ENCODE measurements around the gene LMO1. TPM values are rescaled to one million over a fixed set of nuclear protein-coding genes. Genes with fewer than 3 reads are reported as not detected.

Gene LMO1
- total RNA-seq, 1 experiment from 2014 or later = not detected

DNA sequence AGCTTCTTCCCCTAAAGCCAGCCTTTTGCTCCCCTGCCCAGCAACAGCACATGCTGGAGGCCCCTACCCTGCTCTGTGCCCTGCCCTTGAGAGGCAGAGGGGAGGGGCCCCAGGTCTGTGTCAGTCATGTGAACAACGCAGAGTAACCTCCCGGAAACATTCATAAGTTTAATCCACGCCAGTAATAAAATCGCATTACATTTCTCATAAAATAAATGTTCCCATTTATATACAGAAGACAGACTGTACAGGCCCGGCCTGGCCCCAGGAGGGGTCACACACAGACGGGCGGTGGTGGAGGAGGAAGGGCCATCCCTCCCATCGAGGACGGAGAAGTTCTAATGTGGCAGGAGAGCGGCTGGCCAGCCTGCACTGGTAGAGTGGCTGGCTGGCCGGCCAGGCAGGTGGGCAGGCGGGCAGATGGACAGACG is 39.5 kb downstream of the LMO1 start:
- Histone ChIP-seq H3K4me2 (no peak overlapping the region), H3K4me3 (no peak overlapping the region), H3K4me1 (replicated peaks; ENCODE audit: insufficient read depth) (peaks cover 13% of the 10 kb centered on the region; the same call in 1 of the 2 replicates), H3K27ac (no peak overlapping the region), H3K9me3 (ENCODE audit: insufficient read depth, low read depth) (no peaks in the 10 kb centered on the region), H2AFZ (no peak overlapping the region), H3K79me2 (ENCODE audit: low read depth) (no peaks in the 10 kb centered on the region), H4K20me1 (ENCODE audit: insufficient read depth) (no peaks in the 10 kb centered on the region), H3F3A (ENCODE audit: insufficient read depth, low read depth) (peaks cover 5% of the 10 kb centered on the region; the same call in 1 of the 2 replicates), H3K36me3 (ENCODE audit: low read depth) (no peaks in the 10 kb centered on the region), H3K27me3 (ENCODE audit: insufficient read depth, low read depth) (no peaks in the 10 kb centered on the region), H3K9me2 (ENCODE audit: insufficient read depth) (no peaks in the 10 kb centered on the region)
- ChIA-PET CTCF (no interaction called here), POLR2A (ENCODE audit: unreplicated experiment) (no interaction called here)
- no TSS peak for BruUV-seq (replicated peaks)
- DNase-seq = no peak
- TF ChIP-seq, protein P1, sequence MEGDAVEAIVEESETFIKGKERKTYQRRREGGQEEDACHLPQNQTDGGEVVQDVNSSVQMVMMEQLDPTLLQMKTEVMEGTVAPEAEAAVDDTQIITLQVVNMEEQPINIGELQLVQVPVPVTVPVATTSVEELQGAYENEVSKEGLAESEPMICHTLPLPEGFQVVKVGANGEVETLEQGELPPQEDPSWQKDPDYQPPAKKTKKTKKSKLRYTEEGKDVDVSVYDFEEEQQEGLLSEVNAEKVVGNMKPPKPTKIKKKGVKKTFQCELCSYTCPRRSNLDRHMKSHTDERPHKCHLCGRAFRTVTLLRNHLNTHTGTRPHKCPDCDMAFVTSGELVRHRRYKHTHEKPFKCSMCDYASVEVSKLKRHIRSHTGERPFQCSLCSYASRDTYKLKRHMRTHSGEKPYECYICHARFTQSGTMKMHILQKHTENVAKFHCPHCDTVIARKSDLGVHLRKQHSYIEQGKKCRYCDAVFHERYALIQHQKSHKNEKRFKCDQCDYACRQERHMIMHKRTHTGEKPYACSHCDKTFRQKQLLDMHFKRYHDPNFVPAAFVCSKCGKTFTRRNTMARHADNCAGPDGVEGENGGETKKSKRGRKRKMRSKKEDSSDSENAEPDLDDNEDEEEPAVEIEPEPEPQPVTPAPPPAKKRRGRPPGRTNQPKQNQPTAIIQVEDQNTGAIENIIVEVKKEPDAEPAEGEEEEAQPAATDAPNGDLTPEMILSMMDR (conservative IDR thresholded peaks at IDR 0.05) = no peak
- intact Hi-C loops (cut with micrococcal nuclease; ENCODE audit: unreplicated experiment) = loop anchor here (10.0 kb wide), 1 partner anchor 741 kb away; the partner anchor contains the start of gene TMEM9B

DNA sequence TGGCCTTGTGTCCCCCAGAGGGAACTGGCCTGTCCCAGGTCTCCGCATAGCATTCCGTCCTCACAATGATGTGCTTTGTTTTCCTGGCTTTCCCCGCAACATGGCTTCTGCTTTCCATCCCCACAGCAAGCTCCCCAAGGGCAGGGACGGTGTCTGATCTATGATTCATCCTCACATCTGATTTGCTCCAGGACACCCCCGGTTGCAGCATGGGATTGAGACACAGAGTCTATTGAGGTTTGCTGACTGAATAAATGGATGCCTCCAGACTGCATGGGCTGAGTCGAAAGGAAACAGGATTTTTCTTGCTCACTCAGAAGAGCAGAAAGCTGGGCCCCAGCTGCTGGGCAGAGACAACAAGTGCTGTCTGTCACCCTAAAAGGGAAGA is 40.2 kb downstream of the LMO1 start:
- H3K4me1 ChIP-seq (replicated peaks; ENCODE audit: insufficient read depth) = peaks cover 13% of the 10 kb centered on the region; the same call in 1 of the 2 replicates
- intact Hi-C loops (cut with micrococcal nuclease; ENCODE audit: unreplicated experiment) = loop anchor here (10.0 kb wide), 1 partner anchor 741 kb away; the partner anchor contains the start of gene TMEM9B
- CTCF ChIA-PET = no interaction called here

DNA sequence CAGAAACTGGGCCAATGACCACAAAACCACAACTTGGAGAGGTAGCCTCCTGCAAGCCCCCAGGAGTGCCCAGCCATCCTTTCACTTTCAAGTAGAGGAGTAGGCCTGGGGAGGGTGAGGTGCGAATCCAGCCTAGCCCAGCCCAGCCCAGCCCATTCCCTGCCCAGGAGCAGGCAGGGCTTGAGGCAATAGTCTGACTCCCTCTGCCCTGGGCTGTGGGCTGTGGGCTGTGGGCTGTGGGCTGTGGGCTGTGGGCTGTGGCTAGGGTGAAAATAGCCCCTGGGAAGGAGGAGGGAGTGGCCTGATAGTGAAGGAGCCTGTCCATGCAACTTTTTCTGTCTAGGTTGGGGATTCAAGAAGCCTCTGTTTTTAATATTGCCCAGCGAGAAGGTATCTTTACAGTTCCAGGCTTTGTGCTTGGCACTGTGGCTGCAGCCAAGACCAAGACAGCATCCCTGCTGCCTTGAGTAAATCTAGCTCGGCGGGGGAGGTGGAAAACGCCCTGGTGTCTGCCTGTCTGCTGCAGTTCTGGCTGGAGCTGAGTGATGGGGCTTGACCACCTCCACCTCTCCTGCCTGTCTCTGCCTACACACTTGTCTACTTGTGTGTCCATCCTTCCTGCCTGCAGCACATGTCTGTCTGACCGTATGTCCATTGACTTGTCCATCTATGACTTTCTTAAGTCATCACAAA is 40.7 kb downstream of the LMO1 start:
- no peaks in the 10 kb centered on the region for H3K9me3 ChIP-seq (ENCODE audit: insufficient read depth, low read depth)
- TF ChIP-seq, protein P1 (conservative IDR thresholded peaks at IDR 0.05) = no peak
- no peak for TF ChIP-seq EZH2 (IDR thresholded peaks at IDR 0.05; ENCODE audit: low read depth)
- H3K27me3 ChIP-seq (ENCODE audit: insufficient read depth, low read depth) = no peaks in the 10 kb centered on the region
- no peak overlapping the region for H3K27ac ChIP-seq
- no peak for DNase-seq
- H2AFZ ChIP-seq = no peak overlapping the region
- POLR2A ChIA-PET (ENCODE audit: unreplicated experiment) = no interaction called here
- H3K4me3 ChIP-seq = no peak overlapping the region
- no TSS peak for BruUV-seq (replicated peaks)
- peaks cover 5% of the 10 kb centered on the region; the same call in 1 of the 2 replicates for H3F3A ChIP-seq (ENCODE audit: insufficient read depth, low read depth)
- no peaks in the 10 kb centered on the region for H3K79me2 ChIP-seq (ENCODE audit: low read depth)
- peaks cover 11% of the 10 kb centered on the region; the same call in 1 of the 2 replicates for H3K4me1 ChIP-seq (replicated peaks; ENCODE audit: insufficient read depth)
- H3K36me3 ChIP-seq (ENCODE audit: low read depth) = no peaks in the 10 kb centered on the region
- H3K9me2 ChIP-seq (ENCODE audit: insufficient read depth) = no peaks in the 10 kb centered on the region
- intact Hi-C loops (cut with micrococcal nuclease; ENCODE audit: unreplicated experiment) = loop anchor here (10.0 kb wide), 1 partner anchor 742 kb away; the partner anchor contains the start of gene TMEM9B
- H4K20me1 ChIP-seq (ENCODE audit: insufficient read depth) = no peaks in the 10 kb centered on the region
- CTCF ChIA-PET = no interaction called here
- no peak overlapping the region for H3K4me2 ChIP-seq

More for the DNA sequence above, 40.2 kb downstream of the LMO1 start:
- H3K79me2 ChIP-seq (ENCODE audit: low read depth) = no peaks in the 10 kb centered on the region
- POLR2A ChIA-PET (ENCODE audit: unreplicated experiment) = no interaction called here
- no peak overlapping the region for H3K4me2 ChIP-seq
- no peak overlapping the region for H3K4me3 ChIP-seq
- BruUV-seq (replicated peaks) = no TSS peak
- no peaks in the 10 kb centered on the region for H3K36me3 ChIP-seq (ENCODE audit: low read depth)
- DNase-seq = no peak
- TF ChIP-seq, protein P1 (conservative IDR thresholded peaks at IDR 0.05) = no peak
- no peak for TF ChIP-seq EZH2 (IDR thresholded peaks at IDR 0.05; ENCODE audit: low read depth)
- no peak overlapping the region for H2AFZ ChIP-seq
- H3K27me3 ChIP-seq (ENCODE audit: insufficient read depth, low read depth) = no peaks in the 10 kb centered on the region
- no peaks in the 10 kb centered on the region for H3K9me3 ChIP-seq (ENCODE audit: insufficient read depth, low read depth)
- no peaks in the 10 kb centered on the region for H4K20me1 ChIP-seq (ENCODE audit: insufficient read depth)
- no peaks in the 10 kb centered on the region for H3K9me2 ChIP-seq (ENCODE audit: insufficient read depth)
- H3F3A ChIP-seq (ENCODE audit: insufficient read depth, low read depth) = peaks cover 5% of the 10 kb centered on the region; the same call in 1 of the 2 replicates
- H3K27ac ChIP-seq = no peak overlapping the region

Data from PC-9 (cell line).